ENCODE data around the gene EIF3CL. TPM values are rescaled to one million over a fixed set of nuclear protein-coding genes. Genes with fewer than 3 reads are reported as not detected.
A peak's percentile ranks its signal among the peaks of the same experiment; 100 is the strongest.
"Not testable (repeated sequence)": the region's sequence is repeated elsewhere in the genome, so short reads cannot be mapped to it uniquely, and the experiment has no call there.

The EIF3CL gene
- polyA plus RNA-seq, 2 of the 4 experiments (the other 2 are of a cell fraction) = 33.1 to 131 TPM

GRCh38 chr16:28413585-28413984, 9.9 kb upstream of the EIF3CL start:
- not testable (repeated sequence) for FAIRE-seq

DNA sequence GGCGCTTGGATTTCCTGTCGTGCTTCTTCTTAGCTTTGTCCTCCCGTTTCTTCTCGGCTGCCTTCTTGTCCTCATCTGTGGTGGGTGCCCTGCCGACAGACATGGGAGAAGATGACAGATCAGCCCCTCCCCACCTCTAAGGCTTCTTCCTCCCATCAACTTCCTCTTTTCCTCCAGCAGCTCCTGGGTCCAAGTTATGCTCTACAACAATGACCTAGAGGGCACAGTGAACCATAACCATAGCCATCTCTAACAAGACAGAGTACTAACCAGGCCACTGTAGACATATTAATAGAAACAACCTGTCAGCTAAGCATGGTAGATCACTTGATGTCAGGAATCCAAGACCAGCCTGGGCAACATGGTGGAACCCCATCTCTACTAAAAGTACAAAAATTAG, 11.6 kb downstream of the EIF3CL start:
- not testable (repeated sequence) for ATAC-seq; DNase-seq (ENCODE audit: low read depth in 1 of 2, low spot score in 1 of 2)
- no CpG with 5 or more reads among the region's 5 CpGs for WGBS (ENCODE audit: missing lambda C conversion rate)

More at GRCh38 chr16:28413585-28413984, 9.9 kb upstream of the EIF3CL start:
- H3K4me2 ChIP-seq; H3K4me1 ChIP-seq; H3K27ac ChIP-seq; DNase-seq (ENCODE audit: low read depth in 1 of 2, low spot score in 1 of 2); POLR2A ChIA-PET; CTCF ChIA-PET; H3K4me3 ChIP-seq; H3K9me3 ChIP-seq: not testable (repeated sequence)
- WGBS (ENCODE audit: missing lambda C conversion rate) = no CpG with 5 or more reads among the region's 7 CpGs
- peak; percentile 50 to 52; a peak in 4 of 6 replicates for ATAC-seq

GRCh38 chr16:28382177-28382867, 21.3 kb downstream of the EIF3CL start:
- H3K9me3 ChIP-seq; H3K4me1 ChIP-seq; H3K4me2 ChIP-seq; FAIRE-seq; H3K27ac ChIP-seq; DNase-seq (ENCODE audit: low read depth in 1 of 2, low spot score in 1 of 2); CTCF ChIA-PET; POLR2A ChIA-PET; H3K4me3 ChIP-seq: not testable (repeated sequence)
- WGBS (ENCODE audit: missing lambda C conversion rate) = 89% methylated on average over 2 of the region's 10 CpGs
- peak; percentile 77 to 79; a peak in 5 of 6 replicates for ATAC-seq

More for the DNA sequence above, 11.6 kb downstream of the EIF3CL start:
- H3K4me3 ChIP-seq, FAIRE-seq, H3K9me3 ChIP-seq, CTCF ChIA-PET, POLR2A ChIA-PET, H3K27ac ChIP-seq, H3K4me1 ChIP-seq, H3K4me2 ChIP-seq: not testable (repeated sequence)

DNA sequence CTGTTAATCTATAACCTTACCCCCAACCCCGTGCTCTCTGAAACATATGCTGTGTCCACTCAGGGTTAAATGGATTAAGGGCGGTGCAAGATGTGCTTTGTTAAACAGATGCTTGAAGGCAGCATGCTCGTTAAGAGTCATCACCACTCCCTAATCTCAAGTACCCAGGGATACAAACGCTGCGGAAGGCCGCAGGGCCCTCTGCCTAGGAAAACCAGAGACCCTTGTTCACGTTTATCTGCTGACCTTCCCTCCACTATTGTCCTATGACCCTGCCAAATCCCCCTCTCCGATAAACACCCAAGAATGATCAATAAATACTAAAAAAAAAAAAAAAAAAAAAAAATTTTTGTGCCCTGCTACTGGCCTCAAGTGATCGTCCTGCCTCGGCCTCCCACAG, 25.8 kb downstream of the EIF3CL start:
- H3K4me1 ChIP-seq; H3K4me2 ChIP-seq; FAIRE-seq; H3K9me3 ChIP-seq; H3K4me3 ChIP-seq; ATAC-seq; DNase-seq (ENCODE audit: low read depth in 1 of 2, low spot score in 1 of 2); H3K27ac ChIP-seq; CTCF ChIA-PET; POLR2A ChIA-PET: not testable (repeated sequence)
- WGBS (ENCODE audit: missing lambda C conversion rate) = 81% methylated on average over 8 of the region's 10 CpGs

- CTCF ChIA-PET; H3K4me2 ChIP-seq; POLR2A ChIA-PET; H3K4me3 ChIP-seq; H3K4me1 ChIP-seq; H3K9me3 ChIP-seq; H3K27ac ChIP-seq; FAIRE-seq; DNase-seq (ENCODE audit: low read depth in 1 of 2, low spot score in 1 of 2); ATAC-seq: not testable (repeated sequence)
- no CpG with 5 or more reads among the region's 38 CpGs for WGBS (ENCODE audit: missing lambda C conversion rate)
Observed at GRCh38 chr16:28377108-28377625, 26.5 kb downstream of the EIF3CL start.

- CTCF ChIA-PET; H3K27ac ChIP-seq; H3K4me1 ChIP-seq; POLR2A ChIA-PET; H3K4me3 ChIP-seq; H3K9me3 ChIP-seq; H3K4me2 ChIP-seq; FAIRE-seq; DNase-seq (ENCODE audit: low read depth in 1 of 2, low spot score in 1 of 2): not testable (repeated sequence)
- no CpG with 5 or more reads among the region's 8 CpGs for WGBS (ENCODE audit: missing lambda C conversion rate)
- ATAC-seq = peak; percentile 78 to 83
Observed at GRCh38 chr16:28375115-28375514, 28.5 kb downstream of the EIF3CL start.

DNA sequence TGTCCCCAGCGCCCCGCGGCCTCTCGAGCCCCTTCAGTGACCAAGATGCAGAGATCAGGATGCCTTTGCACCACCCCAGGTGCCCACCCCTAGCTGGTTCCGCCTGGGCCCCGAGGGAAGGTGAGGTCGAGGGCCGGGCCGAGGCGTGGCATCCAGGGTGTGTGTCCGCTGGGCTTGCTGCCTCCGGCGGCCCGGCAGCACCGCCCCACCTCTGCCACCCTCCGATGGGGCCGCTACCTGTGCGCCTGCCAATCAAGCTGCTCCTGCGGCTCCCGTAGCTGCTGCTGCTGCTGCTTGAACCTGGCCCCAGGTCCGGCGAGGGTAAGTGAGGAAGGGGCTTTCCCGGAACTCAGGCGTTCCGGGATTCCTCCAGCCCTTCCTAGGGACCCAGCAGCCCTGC, 29.4 kb downstream of the EIF3CL start:
- CTCF ChIA-PET; FAIRE-seq; H3K9me3 ChIP-seq; POLR2A ChIA-PET; DNase-seq (ENCODE audit: low read depth in 1 of 2, low spot score in 1 of 2); H3K4me3 ChIP-seq; H3K4me2 ChIP-seq; H3K4me1 ChIP-seq; H3K27ac ChIP-seq; ATAC-seq: not testable (repeated sequence)
- WGBS (ENCODE audit: missing lambda C conversion rate) = 95% methylated on average over 4 of the region's 25 CpGs

DNA sequence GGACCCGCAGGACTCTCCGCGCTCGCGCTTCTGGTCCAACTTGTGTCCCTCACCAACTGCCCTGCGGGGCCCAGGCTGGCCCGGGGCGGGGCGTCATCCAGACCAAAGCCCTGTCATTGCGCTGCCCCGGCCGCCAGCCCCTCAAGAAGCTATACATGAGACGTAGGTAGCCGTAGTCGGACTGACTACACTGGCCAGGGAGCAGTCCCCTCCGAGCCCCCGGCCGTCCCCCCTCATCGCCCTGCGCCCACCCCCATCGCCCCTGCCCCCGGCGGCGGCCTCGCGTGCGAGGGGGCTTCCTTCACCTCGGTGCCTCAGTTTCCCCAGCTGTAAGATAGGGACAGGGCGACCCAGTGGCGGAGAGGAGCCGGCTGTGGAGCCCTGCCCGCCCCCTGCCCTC, 35.7 kb downstream of the EIF3CL start:
- WGBS (ENCODE audit: missing lambda C conversion rate) = 98% methylated on average over 6 of the region's 32 CpGs
- H3K4me3 ChIP-seq; CTCF ChIA-PET; H3K4me1 ChIP-seq; H3K9me3 ChIP-seq; DNase-seq (ENCODE audit: low read depth in 1 of 2, low spot score in 1 of 2); H3K27ac ChIP-seq; H3K4me2 ChIP-seq; POLR2A ChIA-PET; ATAC-seq; FAIRE-seq: not testable (repeated sequence)

DNA sequence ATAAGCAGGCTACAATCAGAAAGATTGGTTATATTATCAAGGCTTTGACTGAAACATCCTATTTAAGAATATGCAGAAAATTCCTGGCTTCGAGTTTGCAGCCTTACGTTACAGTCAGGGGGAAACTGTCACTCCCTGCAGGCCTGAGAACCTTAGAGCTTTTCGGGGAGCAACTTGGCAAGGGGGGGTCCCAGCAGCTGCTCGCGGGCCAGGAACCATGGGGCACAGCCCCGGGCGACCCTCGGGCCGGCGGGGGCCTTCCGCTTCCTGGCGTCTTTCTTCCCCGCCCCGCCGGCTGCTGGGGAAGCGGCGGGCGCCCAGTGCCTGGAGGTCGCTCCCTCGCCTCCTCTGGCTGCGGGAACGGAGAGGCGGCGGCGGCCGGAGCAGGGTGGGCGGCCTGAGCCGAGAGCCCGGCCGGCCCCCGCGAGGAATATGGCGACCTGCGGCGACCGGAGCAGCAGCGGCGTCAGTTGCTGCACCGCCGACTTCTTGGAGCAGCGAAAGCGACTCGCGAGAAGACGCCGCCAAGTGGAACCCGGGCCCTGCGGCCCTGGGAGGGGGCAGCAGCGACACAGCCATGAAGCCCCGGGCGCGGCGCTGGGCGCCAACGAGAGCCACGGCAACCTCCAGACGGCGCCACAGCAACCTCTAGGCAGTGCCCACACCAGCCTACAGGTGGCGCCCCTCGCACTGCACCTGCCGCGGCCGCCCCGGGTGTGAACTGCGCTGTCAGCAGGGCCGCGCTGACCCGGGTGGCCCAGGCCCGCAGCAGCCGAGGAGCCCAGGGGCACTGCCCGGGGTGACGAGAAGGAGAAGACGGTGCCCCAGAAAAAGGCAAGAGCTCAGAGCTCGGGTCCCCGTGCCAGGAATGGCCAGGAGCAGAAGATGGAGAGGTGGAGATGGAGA, 39.1 kb downstream of the EIF3CL start:
- H3K9me3 ChIP-seq; H3K27ac ChIP-seq; FAIRE-seq; H3K4me1 ChIP-seq; H3K4me2 ChIP-seq; H3K4me3 ChIP-seq; DNase-seq (ENCODE audit: low read depth in 1 of 2, low spot score in 1 of 2); CTCF ChIA-PET; POLR2A ChIA-PET: not testable (repeated sequence)
- WGBS (ENCODE audit: missing lambda C conversion rate) = 3% methylated on average over 8 of the region's 75 CpGs
- peak; percentile 95 to 98 for ATAC-seq

DNA sequence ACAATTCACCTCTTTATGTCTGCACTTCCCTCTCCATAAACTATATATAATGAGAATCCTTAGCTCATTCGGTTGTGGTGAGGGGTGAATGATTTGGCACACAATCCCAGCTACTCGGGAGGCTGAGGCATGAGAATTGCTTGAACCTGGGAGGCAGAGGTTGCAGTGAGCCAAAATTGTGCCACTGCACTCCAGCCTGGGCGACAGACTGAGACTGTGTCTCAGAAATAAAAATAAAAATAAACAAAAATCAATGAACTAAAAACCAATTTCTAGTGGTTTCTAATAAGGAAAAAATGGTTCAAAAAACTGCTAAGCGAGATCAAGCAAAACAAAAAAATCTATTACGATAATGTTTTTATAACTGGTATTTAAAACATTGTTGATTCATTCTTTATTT, 40.2 kb downstream of the EIF3CL start, which contains the start of gene NPIPB6:
Gene NPIPB6 (minus strand): TSS at position 101 of the 400 bp plus-strand sequence. CDS start 686 bp downstream, outside the sequence.
- H3K9me3 ChIP-seq; POLR2A ChIA-PET; ATAC-seq; CTCF ChIA-PET; H3K27ac ChIP-seq; DNase-seq (ENCODE audit: low read depth in 1 of 2, low spot score in 1 of 2); H3K4me1 ChIP-seq; FAIRE-seq; H3K4me3 ChIP-seq; H3K4me2 ChIP-seq: not testable (repeated sequence)
- no CpG with 5 or more reads among the region's 5 CpGs for WGBS (ENCODE audit: missing lambda C conversion rate)

GRCh38 chr16:28362600-28362999, 41.0 kb downstream of the EIF3CL start:
- not testable (repeated sequence) for DNase-seq (ENCODE audit: low read depth in 1 of 2, low spot score in 1 of 2)
- 97% methylated on average over 2 of the region's 5 CpGs for WGBS (ENCODE audit: missing lambda C conversion rate)

More at GRCh38 chr16:28362600-28362999, 41.0 kb downstream of the EIF3CL start:
- H3K27ac ChIP-seq, H3K9me3 ChIP-seq, FAIRE-seq, CTCF ChIA-PET, H3K4me3 ChIP-seq, H3K4me1 ChIP-seq, POLR2A ChIA-PET, H3K4me2 ChIP-seq, ATAC-seq: not testable (repeated sequence)
